ENCODE results near the gene UVRAG. TPM values are rescaled to one million over a fixed set of nuclear protein-coding genes. Genes with fewer than 3 reads are reported as not detected.

UVRAG gene
- polyA plus RNA-seq, 1 donor (not counting 4 experiments of a cell fraction or from before 2014, with no cell fraction given): 11.9 TPM

DNA sequence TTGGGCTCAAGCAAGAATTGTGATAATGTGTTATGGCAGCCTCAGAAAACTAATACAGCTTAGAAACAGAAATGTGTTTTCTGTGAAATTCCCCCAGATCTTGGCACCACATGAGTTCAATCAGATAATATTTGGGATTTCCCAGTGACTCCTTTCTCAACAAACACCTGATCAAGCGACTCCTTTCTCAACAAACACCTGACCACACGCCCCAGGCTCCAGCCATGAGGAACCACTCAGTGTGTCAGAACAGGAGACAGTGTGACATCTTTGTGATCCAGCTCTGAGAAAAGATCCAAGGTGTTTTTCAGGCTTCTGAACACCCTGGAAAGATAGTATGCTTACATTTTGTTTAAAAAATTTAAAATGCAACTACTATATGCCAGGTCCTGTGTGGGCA, 1.9 kb upstream of the UVRAG start:
- no peaks in the 10 kb centered on the region for H3K36me3 ChIP-seq (ENCODE audit: control insufficient read depth in 2 of 2, extremely low read depth in 1 of 2, insufficient read depth in 2 of 2, low read length in 2 of 2)
- no peaks in the 10 kb centered on the region for H3K27me3 ChIP-seq (ENCODE audit: control insufficient read depth, extremely low read depth, insufficient read depth, low read length)
- peaks cover 32% of the 10 kb centered on the region for H3K4me1 ChIP-seq (ENCODE audit: control insufficient read depth, extremely low read depth, insufficient read depth, low read length)
- peak overlapping the region; percentile 30 for H3K4me2 ChIP-seq (ENCODE audit: control insufficient read depth, extremely low read depth, insufficient read depth, low read depth, low read length)
- FAIRE-seq (no peak), DNase-seq (ENCODE audit: low read depth, low spot score) (no peak)
- H3K9ac ChIP-seq (ENCODE audit: control insufficient read depth, extremely low read depth, insufficient read depth, low read length): peak overlapping the region; percentile 40
- no peaks in the 10 kb centered on the region for H4K20me1 ChIP-seq (ENCODE audit: control insufficient read depth, extremely low read depth, insufficient read depth, low read length)
- peak overlapping the region; percentile 87 for H3K27ac ChIP-seq (ENCODE audit: control insufficient read depth, insufficient read depth, low read length)
- no peak overlapping the region for H3K4me3 ChIP-seq (ENCODE audit: control insufficient read depth in 2 of 3, extremely low read depth in 1 of 3, insufficient read depth in 2 of 3, low read depth in 1 of 3, low read length in 3 of 3)
- H2AFZ ChIP-seq (ENCODE audit: control insufficient read depth, low read length): no peak overlapping the region
- H3K9me3 ChIP-seq (ENCODE audit: control insufficient read depth, low read depth, low read length): no peaks in the 10 kb centered on the region
- H3K79me2 ChIP-seq (ENCODE audit: control insufficient read depth, insufficient read depth, low read length): peaks cover 23% of the 10 kb centered on the region
- dilution Hi-C loops (cut with MboI; ENCODE audit: extremely low pct_ligation_motif_present, low sequenced_read_pairs): no loop called here
- H3K9me1 ChIP-seq (ENCODE audit: control insufficient read depth, extremely low read depth, insufficient read depth, low read length): peaks cover 3% of the 10 kb centered on the region
- no peak for TF ChIP-seq EZH2 (IDR thresholded peaks at IDR 0.05; ENCODE audit: low read length)
- TF ChIP-seq, protein P1, sequence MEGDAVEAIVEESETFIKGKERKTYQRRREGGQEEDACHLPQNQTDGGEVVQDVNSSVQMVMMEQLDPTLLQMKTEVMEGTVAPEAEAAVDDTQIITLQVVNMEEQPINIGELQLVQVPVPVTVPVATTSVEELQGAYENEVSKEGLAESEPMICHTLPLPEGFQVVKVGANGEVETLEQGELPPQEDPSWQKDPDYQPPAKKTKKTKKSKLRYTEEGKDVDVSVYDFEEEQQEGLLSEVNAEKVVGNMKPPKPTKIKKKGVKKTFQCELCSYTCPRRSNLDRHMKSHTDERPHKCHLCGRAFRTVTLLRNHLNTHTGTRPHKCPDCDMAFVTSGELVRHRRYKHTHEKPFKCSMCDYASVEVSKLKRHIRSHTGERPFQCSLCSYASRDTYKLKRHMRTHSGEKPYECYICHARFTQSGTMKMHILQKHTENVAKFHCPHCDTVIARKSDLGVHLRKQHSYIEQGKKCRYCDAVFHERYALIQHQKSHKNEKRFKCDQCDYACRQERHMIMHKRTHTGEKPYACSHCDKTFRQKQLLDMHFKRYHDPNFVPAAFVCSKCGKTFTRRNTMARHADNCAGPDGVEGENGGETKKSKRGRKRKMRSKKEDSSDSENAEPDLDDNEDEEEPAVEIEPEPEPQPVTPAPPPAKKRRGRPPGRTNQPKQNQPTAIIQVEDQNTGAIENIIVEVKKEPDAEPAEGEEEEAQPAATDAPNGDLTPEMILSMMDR (optimal IDR thresholded peaks at IDR 0.05 in 1 of 3, IDR thresholded peaks at IDR 0.05 in 1 of 3, conservative IDR thresholded peaks at IDR 0.05 in 1 of 3; ENCODE audit: extremely low read depth in 1 of 3, insufficient read depth in 2 of 3, low read length in 3 of 3): no peak

DNA sequence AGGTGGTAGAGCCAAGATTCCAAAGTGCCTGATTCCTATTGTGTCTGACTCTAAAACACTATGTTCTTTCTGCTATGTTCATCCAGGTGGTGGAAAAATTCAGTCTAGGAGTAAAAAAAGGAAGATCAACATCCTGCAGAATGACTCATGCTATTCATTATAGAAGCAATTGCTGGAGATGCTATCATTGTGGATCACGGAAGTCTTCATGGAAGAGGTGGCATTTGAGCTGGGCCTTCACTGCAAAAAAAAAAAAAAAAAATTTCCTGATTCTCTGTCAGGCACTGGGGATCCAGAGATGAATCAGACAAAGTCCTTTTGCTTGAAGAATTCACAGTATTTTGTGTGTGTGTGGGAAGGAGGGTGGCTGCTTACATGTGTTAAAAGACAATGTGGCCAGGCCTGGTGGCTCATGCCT, 1.4 kb upstream of the UVRAG start:
- no peak for TF ChIP-seq EZH2 (IDR thresholded peaks at IDR 0.05; ENCODE audit: low read length)
- TF ChIP-seq, protein P1 (optimal IDR thresholded peaks at IDR 0.05 in 1 of 3, IDR thresholded peaks at IDR 0.05 in 1 of 3, conservative IDR thresholded peaks at IDR 0.05 in 1 of 3; ENCODE audit: extremely low read depth in 1 of 3, insufficient read depth in 2 of 3, low read length in 3 of 3): no peak
- no peaks in the 10 kb centered on the region for H4K20me1 ChIP-seq (ENCODE audit: control insufficient read depth, extremely low read depth, insufficient read depth, low read length)
- peak overlapping the region; percentile 92 for H3K9ac ChIP-seq (ENCODE audit: control insufficient read depth, extremely low read depth, insufficient read depth, low read length)
- DNase-seq (ENCODE audit: low read depth, low spot score): peak; percentile 49
- peaks cover 3% of the 10 kb centered on the region for H3K9me1 ChIP-seq (ENCODE audit: control insufficient read depth, extremely low read depth, insufficient read depth, low read length)
- H3K27ac ChIP-seq (ENCODE audit: control insufficient read depth, insufficient read depth, low read length): peak overlapping the region; percentile 87
- no peaks in the 10 kb centered on the region for H3K9me3 ChIP-seq (ENCODE audit: control insufficient read depth, low read depth, low read length)
- FAIRE-seq: peak; percentile 9
- H3K79me2 ChIP-seq (ENCODE audit: control insufficient read depth, insufficient read depth, low read length): peaks cover 24% of the 10 kb centered on the region
- no peaks in the 10 kb centered on the region for H3K27me3 ChIP-seq (ENCODE audit: control insufficient read depth, extremely low read depth, insufficient read depth, low read length)
- H3K4me2 ChIP-seq (ENCODE audit: control insufficient read depth, extremely low read depth, insufficient read depth, low read depth, low read length): peak overlapping the region; percentile 79
- no peaks in the 10 kb centered on the region for H3K36me3 ChIP-seq (ENCODE audit: control insufficient read depth in 2 of 2, extremely low read depth in 1 of 2, insufficient read depth in 2 of 2, low read length in 2 of 2)
- H3K4me3 ChIP-seq (ENCODE audit: control insufficient read depth in 2 of 3, extremely low read depth in 1 of 3, insufficient read depth in 2 of 3, low read depth in 1 of 3, low read length in 3 of 3): peak overlapping the region; percentile 70 to 92 (median 90)
- peak overlapping the region; percentile 11 for H2AFZ ChIP-seq (ENCODE audit: control insufficient read depth, low read length)
- peaks cover 32% of the 10 kb centered on the region for H3K4me1 ChIP-seq (ENCODE audit: control insufficient read depth, extremely low read depth, insufficient read depth, low read length)
- dilution Hi-C loops (cut with MboI; ENCODE audit: extremely low pct_ligation_motif_present, low sequenced_read_pairs): no loop called here
